T follicular helper cell (primary cell): Measurements from ENCODE around the gene MOB3B.

Experiments used
- DNase-seq: peaks from one replicate; pipeline ENCODE4 v3.0.0-alpha.2; 2020; ENCODE audit warnings: low read depth

The MOB3B gene

GRCh38 chr9:27391040-27391895, 138.3 kb downstream of the MOB3B start:
- no peak for DNase-seq

GRCh38 chr9:27388150-27388549, 141.5 kb downstream of the MOB3B start:
- no peak for DNase-seq

DNA sequence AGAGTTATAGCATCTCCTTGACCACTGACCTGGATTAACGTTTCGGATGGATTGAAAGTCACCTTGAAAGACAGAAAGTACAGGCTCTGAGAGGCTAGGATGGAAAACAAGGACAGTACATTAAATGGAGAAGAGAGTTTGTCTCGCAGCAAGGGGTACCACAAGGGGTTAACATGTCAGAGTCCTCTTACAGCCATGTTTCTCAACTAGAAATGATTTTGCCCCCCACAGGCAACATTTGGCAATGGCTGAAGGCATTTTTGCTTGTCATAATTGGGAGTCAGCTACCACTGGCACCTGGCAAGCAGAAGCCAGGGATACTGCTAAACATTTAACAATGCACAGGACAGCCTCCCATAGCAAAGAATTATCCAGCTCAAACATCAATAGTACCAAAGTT, 141.9 kb downstream of the MOB3B start:
- DNase-seq = no peak

GRCh38 chr9:27386571-27387091, 143.0 kb downstream of the MOB3B start:
- no peak for DNase-seq

DNA sequence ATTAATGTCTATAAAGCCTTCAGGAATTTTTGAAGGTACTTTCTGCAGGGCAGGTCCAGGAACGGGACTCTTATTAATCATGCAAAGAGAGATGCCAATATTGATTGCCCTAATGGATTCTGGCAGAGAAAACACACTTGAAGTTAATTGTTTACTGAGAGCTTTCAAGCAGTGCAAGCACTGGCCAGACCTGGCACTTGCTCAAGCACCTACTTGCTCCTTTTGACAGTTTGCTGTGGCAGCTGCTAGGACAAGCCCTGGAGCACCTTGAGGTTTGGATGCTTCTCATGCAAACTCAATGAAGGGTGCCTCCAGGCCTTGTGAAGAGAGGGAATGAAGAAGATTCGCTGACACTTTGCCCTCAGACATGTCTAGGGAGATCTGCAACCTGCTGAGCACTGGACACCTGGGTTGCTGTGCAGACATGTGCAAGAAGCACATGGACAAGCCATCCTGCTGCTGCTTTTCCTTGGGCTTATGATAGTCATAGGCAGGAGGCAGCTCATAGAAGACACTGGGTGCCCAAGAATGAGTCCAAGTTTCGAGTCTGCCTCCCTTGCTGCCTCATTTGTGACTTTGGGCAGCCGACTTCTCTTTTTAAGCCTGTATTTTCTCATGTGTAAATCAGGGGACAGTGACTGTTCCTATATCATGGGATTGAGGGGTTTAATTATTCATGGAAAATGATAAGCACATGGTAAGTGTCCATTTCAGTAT, 143.8 kb downstream of the MOB3B start:
- no peak for DNase-seq

GRCh38 chr9:27384262-27385014, 145.2 kb downstream of the MOB3B start:
- DNase-seq = no peak

GRCh38 chr9:27383524-27383923, 146.1 kb downstream of the MOB3B start:
- no peak for DNase-seq

GRCh38 chr9:27382975-27383374, 146.6 kb downstream of the MOB3B start:
- DNase-seq = no peak

GRCh38 chr9:27382308-27382707, 147.3 kb downstream of the MOB3B start:
- DNase-seq = no peak

DNA sequence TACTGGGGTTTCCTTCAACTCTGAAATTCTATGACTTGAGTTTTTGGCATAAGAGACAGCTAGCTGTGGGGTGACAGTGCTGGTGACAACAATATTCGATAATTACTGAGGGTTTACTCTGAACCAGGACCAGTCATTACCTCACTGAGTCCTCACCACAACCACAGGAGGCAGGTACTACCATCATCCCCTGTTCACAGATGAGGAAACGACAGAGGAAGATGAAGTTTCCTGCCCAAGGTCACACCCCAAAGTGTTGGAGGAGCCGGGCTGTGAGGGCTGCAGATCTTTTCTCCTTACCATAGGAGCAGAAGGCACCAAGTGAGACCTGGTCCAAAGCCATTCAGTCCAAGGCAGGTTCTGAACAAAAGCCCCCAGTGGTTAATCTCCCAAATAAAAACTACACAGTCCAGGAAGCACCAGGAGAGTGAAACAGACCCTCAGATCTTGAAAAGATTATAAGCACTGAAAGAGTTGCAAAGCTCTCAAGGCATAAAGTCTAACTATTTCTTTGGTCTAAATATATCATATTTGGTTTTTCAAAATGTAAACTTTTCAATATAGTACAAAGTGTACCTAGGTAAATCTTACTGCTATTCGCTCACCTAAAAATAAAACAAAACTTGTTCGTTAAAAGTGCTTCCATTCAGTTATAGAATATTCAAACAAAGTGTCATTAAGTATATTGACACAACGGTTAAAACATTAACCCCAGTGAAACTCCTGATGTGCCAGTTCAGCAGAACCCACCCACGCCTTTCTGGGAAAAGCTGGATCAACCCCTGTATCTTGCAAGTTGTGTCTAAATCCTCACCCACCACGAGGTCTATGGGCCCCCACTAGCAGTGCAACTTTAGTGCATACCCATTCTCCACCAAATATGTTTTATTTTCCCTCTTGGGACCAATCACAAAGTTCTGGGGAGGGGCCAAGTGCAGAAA, 150.0 kb downstream of the MOB3B start:
- DNase-seq = no peak

DNA sequence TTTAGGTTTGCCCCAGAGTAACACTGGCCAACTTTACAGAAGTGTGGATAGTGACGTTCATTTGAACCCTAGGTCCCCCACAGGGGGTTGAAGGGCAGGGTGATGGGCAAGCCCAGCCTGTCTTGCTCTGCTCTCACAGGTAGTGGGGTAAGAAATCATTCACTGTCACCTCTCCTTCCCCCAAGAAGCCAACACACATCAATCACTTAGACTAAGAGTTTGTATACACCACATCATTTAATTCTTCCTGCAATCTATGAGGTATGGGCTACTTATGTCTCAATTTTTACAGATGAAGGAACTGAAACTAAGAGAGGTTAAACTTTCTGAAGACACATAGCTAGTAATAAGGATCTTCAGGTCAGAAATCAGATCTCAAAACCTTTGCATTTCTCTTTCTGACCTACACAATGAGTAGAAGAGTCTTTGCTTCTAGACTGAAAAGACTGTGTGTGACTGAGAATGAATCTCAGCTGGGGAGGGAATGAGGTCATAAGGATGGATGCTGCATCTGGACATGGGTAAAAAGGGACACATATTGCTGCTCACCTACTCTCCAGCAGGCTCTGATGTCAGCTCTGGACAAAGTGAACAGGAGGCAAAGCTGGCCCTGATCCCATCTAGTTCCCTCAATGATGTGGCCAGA, 151.7 kb downstream of the MOB3B start:
- DNase-seq = no peak

GRCh38 chr9:27377147-27377807, 152.3 kb downstream of the MOB3B start:
- DNase-seq = no peak

GRCh38 chr9:27373851-27374250, 155.8 kb downstream of the MOB3B start:
- DNase-seq = no peak

- DNase-seq = no peak
These were observed 157.0 kb downstream of the MOB3B start for GRCh38 chr9:27372615-27373014.

DNA sequence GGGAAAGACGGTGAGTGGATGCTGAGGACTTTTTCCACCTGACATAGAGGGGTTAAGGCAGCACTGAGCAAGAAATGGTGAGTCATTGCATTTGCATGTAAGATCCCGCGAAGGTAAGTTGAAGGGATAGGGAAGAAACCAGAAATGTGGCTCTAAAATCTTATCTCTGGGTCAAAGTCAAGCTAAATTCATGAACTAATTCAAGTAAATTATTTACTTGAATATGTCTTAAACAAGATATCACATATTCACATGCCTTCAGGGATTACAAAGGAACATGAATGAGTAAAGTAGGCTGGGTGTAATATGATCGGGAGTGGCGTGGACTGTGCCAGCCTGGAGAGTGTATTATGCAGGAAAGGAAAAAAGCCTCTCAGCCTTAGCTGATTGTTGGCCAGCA, 158.2 kb downstream of the MOB3B start:
- no peak for DNase-seq

DNA sequence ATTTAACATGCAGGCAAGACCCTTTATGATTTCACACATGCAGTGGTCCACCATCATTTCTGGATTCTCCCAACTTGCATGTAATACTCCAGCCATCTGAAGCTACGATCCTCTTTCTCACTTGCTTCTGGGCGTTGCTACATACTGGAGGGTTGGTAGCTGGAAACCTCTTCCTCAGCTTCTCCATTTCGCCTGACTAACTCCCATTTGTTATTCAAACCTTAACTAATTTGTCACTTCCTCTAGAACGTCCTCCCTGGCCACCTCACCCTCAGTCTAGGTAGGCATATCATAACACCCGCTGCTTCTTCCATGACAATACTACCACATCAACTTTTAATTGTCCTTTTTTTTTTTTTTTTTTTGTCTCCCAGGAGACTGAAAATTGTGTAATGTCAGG, 160.0 kb downstream of the MOB3B start:
- no peak for DNase-seq

GRCh38 chr9:27368316-27368985, 161.2 kb downstream of the MOB3B start:
- DNase-seq = no peak

GRCh38 chr9:27367921-27368315, 161.7 kb downstream of the MOB3B start:
- DNase-seq = no peak

- DNase-seq = no peak
These were observed 162.3 kb downstream of the MOB3B start for GRCh38 chr9:27367175-27367798.
